ENCODE results near the gene DSG1.
"Not testable (repeated sequence)": the region's sequence is repeated elsewhere in the genome, so short reads cannot be mapped to it uniquely, and the experiment has no call there.

DSG1 gene

GRCh38 chr18:31297248-31297647, 20.7 kb upstream of the DSG1 start:
- Mint-ChIP-seq H3K27me3 (no peaks in the 10 kb centered on the region), H3K4me3 (no peak overlapping the region), H3K36me3 (ENCODE audit: insufficient read depth) (no peaks in the 10 kb centered on the region), H3K4me1 (ENCODE audit: low read depth in 2 of 2) (no peaks in the 10 kb centered on the region), H3K27ac (no peak overlapping the region), H3K9me3 (peaks cover 3 to 14% of the 10 kb centered on the region in 2 donors)
- DNase-seq (no peak), ATAC-seq (replicated peaks) (no peak)

GRCh38 chr18:31301201-31301655, 16.7 kb upstream of the DSG1 start:
- Mint-ChIP-seq H3K36me3 (ENCODE audit: insufficient read depth) (no peaks in the 10 kb centered on the region), H3K4me3 (no peak overlapping the region), H3K4me1 (ENCODE audit: low read depth in 2 of 2) (no peaks in the 10 kb centered on the region), H3K27me3 (no peaks in the 10 kb centered on the region), H3K9me3 (peaks cover 1 to 8% of the 10 kb centered on the region in 2 donors), H3K27ac (no peak overlapping the region)
- DNase-seq (no peak), ATAC-seq (replicated peaks) (no peak)

- H3K36me3 Mint-ChIP-seq (ENCODE audit: insufficient read depth) = no peaks in the 10 kb centered on the region
- peaks cover 0 to 8% of the 10 kb centered on the region in 2 donors for H3K9me3 Mint-ChIP-seq
- no peaks in the 10 kb centered on the region for H3K27me3 Mint-ChIP-seq
- H3K4me1 Mint-ChIP-seq (ENCODE audit: low read depth in 2 of 2) = no peaks in the 10 kb centered on the region
- no peak overlapping the region for H3K4me3 Mint-ChIP-seq
- DNase-seq (no peak), ATAC-seq (replicated peaks) (no peak)
- no peak overlapping the region for H3K27ac Mint-ChIP-seq
Measured at GRCh38 chr18:31302991-31303390, 15.0 kb upstream of the DSG1 start.

GRCh38 chr18:31303771-31304170, 14.2 kb upstream of the DSG1 start:
- no peaks in the 10 kb centered on the region for H3K36me3 Mint-ChIP-seq (ENCODE audit: insufficient read depth)
- no peak overlapping the region for H3K27ac Mint-ChIP-seq
- no peaks in the 10 kb centered on the region for H3K27me3 Mint-ChIP-seq
- ATAC-seq (replicated peaks) (no peak), DNase-seq (no peak)
- peaks cover 2 to 8% of the 10 kb centered on the region in 2 donors for H3K9me3 Mint-ChIP-seq
- no peaks in the 10 kb centered on the region for H3K4me1 Mint-ChIP-seq (ENCODE audit: low read depth in 2 of 2)
- H3K4me3 Mint-ChIP-seq = no peak overlapping the region

GRCh38 chr18:31309115-31309514, 8.8 kb upstream of the DSG1 start:
- Mint-ChIP-seq H3K36me3 (ENCODE audit: insufficient read depth) (no peaks in the 10 kb centered on the region), H3K4me3 (no peak overlapping the region), H3K4me1 (ENCODE audit: low read depth in 2 of 2) (no peaks in the 10 kb centered on the region), H3K27ac (no peak overlapping the region), H3K27me3 (no peaks in the 10 kb centered on the region), H3K9me3 (peaks cover 6 to 11% of the 10 kb centered on the region in 2 donors)
- no peak for ATAC-seq (replicated peaks)
- DNase-seq = no peak

- Mint-ChIP-seq H3K27me3 (no peaks in the 10 kb centered on the region), H3K4me3 (no peak overlapping the region), H3K9me3 (peaks cover 0 to 9% of the 10 kb centered on the region in 2 donors), H3K36me3 (ENCODE audit: insufficient read depth) (no peaks in the 10 kb centered on the region), H3K4me1 (ENCODE audit: low read depth in 2 of 2) (no peaks in the 10 kb centered on the region), H3K27ac (no peak overlapping the region)
- ATAC-seq (replicated peaks) (no peak), DNase-seq (no peak)
Measured at GRCh38 chr18:31316974-31317373, 986 bp upstream of the DSG1 start.

GRCh38 chr18:31321719-31322118, 3.8 kb downstream of the DSG1 start:
- DNase-seq = no peak
- no peak for ATAC-seq (replicated peaks)
- peaks cover 8 to 9% of the 10 kb centered on the region in 2 donors for H3K9me3 Mint-ChIP-seq

GRCh38 chr18:31325051-31325450, 7.1 kb downstream of the DSG1 start:
- H3K27me3 Mint-ChIP-seq = no peaks in the 10 kb centered on the region
- peaks cover 8 to 12% of the 10 kb centered on the region in 2 donors for H3K9me3 Mint-ChIP-seq
- no peaks in the 10 kb centered on the region for H3K36me3 Mint-ChIP-seq (ENCODE audit: insufficient read depth)
- H3K4me3 Mint-ChIP-seq = no peak overlapping the region
- ATAC-seq (replicated peaks) = no peak
- DNase-seq = no peak
- H3K27ac Mint-ChIP-seq = no peak overlapping the region
- H3K4me1 Mint-ChIP-seq (ENCODE audit: low read depth in 2 of 2) = no peaks in the 10 kb centered on the region

More at GRCh38 chr18:31321719-31322118, 3.8 kb downstream of the DSG1 start:
- Mint-ChIP-seq H3K27ac (no peak overlapping the region), H3K4me3 (no peak overlapping the region), H3K4me1 (ENCODE audit: low read depth in 2 of 2) (no peaks in the 10 kb centered on the region), H3K27me3 (no peaks in the 10 kb centered on the region), H3K36me3 (ENCODE audit: insufficient read depth) (no peaks in the 10 kb centered on the region)

GRCh38 chr18:31329787-31330438, 12.0 kb downstream of the DSG1 start:
- Mint-ChIP-seq H3K27ac (no peak overlapping the region), H3K4me1 (ENCODE audit: low read depth in 2 of 2) (no peaks in the 10 kb centered on the region), H3K4me3 (no peak overlapping the region), H3K36me3 (ENCODE audit: insufficient read depth) (no peaks in the 10 kb centered on the region), H3K9me3 (peaks cover under 1 to 7% of the 10 kb centered on the region in 2 donors), H3K27me3 (no peaks in the 10 kb centered on the region)
- DNase-seq (no peak), ATAC-seq (replicated peaks) (no peak)

GRCh38 chr18:31343454-31343853, 25.5 kb downstream of the DSG1 start:
- Mint-ChIP-seq H3K27me3 (no peaks in the 10 kb centered on the region), H3K27ac (no peak overlapping the region), H3K4me1 (ENCODE audit: low read depth in 2 of 2) (no peaks in the 10 kb centered on the region), H3K4me3 (no peak overlapping the region), H3K36me3 (ENCODE audit: insufficient read depth) (no peaks in the 10 kb centered on the region), H3K9me3 (peaks cover 7 to 9% of the 10 kb centered on the region in 2 donors)
- no peak for DNase-seq
- ATAC-seq (replicated peaks) = no peak

GRCh38 chr18:31353336-31353735, 35.4 kb downstream of the DSG1 start:
- H3K4me3 Mint-ChIP-seq; ATAC-seq (replicated peaks): not testable (repeated sequence)

GRCh38 chr18:31354990-31355389, 37.0 kb downstream of the DSG1 start:
- DNase-seq = no peak
- no peaks in the 10 kb centered on the region for H3K36me3 Mint-ChIP-seq (ENCODE audit: insufficient read depth)
- H3K4me3 Mint-ChIP-seq = no peak overlapping the region
- ATAC-seq (replicated peaks) = no peak
- H3K27ac Mint-ChIP-seq = no peak overlapping the region
- H3K9me3 Mint-ChIP-seq = peaks cover 0 to 2% of the 10 kb centered on the region in 2 donors
- H3K27me3 Mint-ChIP-seq = no peaks in the 10 kb centered on the region
- no peaks in the 10 kb centered on the region for H3K4me1 Mint-ChIP-seq (ENCODE audit: low read depth in 2 of 2)

More at GRCh38 chr18:31353336-31353735, 35.4 kb downstream of the DSG1 start:
- not testable (repeated sequence) for H3K4me1 Mint-ChIP-seq (ENCODE audit: low read depth in 2 of 2); H3K27me3 Mint-ChIP-seq; H3K9me3 Mint-ChIP-seq; H3K27ac Mint-ChIP-seq; DNase-seq; H3K36me3 Mint-ChIP-seq (ENCODE audit: insufficient read depth)

GRCh38 chr18:31356025-31356424, 38.1 kb downstream of the DSG1 start:
- H3K4me1 Mint-ChIP-seq (ENCODE audit: low read depth in 2 of 2) = no peaks in the 10 kb centered on the region
- H3K27ac Mint-ChIP-seq = no peak overlapping the region
- no peaks in the 10 kb centered on the region for H3K36me3 Mint-ChIP-seq (ENCODE audit: insufficient read depth)
- no peak for ATAC-seq (replicated peaks)
- no peak for DNase-seq
- no peaks in the 10 kb centered on the region for H3K27me3 Mint-ChIP-seq
- H3K4me3 Mint-ChIP-seq = no peak overlapping the region
- H3K9me3 Mint-ChIP-seq = peaks cover 0 to 2% of the 10 kb centered on the region in 2 donors

GRCh38 chr18:31364190-31364589, 46.2 kb downstream of the DSG1 start:
- H3K27me3 Mint-ChIP-seq = no peaks in the 10 kb centered on the region
- H3K4me3 Mint-ChIP-seq = no peak overlapping the region
- DNase-seq (no peak), ATAC-seq (replicated peaks) (no peak)
- H3K4me1 Mint-ChIP-seq (ENCODE audit: low read depth in 2 of 2) = no peaks in the 10 kb centered on the region
- no peaks in the 10 kb centered on the region for H3K36me3 Mint-ChIP-seq (ENCODE audit: insufficient read depth)
- peaks cover 8 to 9% of the 10 kb centered on the region in 2 donors for H3K9me3 Mint-ChIP-seq
- no peak overlapping the region for H3K27ac Mint-ChIP-seq

Measured in effector memory CD8-positive, alpha-beta T cell (primary cell).